ENCODE data around the gene YDJC. TPM values are rescaled to one million over a fixed set of nuclear protein-coding genes. Genes with fewer than 3 reads are reported as not detected.

YDJC gene
- total RNA-seq, 2 donors from 2014 or later: 18.3 to 32.3 TPM

- ATAC-seq (ENCODE audit: insufficient number of reproducible peaks, low FRiP score, low read depth): no peak
Observed at GRCh38 chr22:21673534-21674321, 43.9 kb upstream of the YDJC start.

GRCh38 chr22:21672107-21672629 is 42.3 kb upstream of the YDJC start:
- Histone ChIP-seq H3K27ac (no peak overlapping the region), H3K27me3 (replicated peaks; ENCODE audit: insufficient read depth) (no peaks in the 10 kb centered on the region), H3K36me3 (peaks cover 46% of the 10 kb centered on the region), H3K4me3 (no peak overlapping the region), H3K4me1 (ENCODE audit: control insufficient read depth in 1 of 2, low read depth in 2 of 2) (peaks cover 0 to 5% of the 10 kb centered on the region in 2 donors), H3K9me3 (no peaks in the 10 kb centered on the region)
- no peak for TF ChIP-seq CTCF (IDR thresholded peaks at IDR 0.05)
- ATAC-seq (ENCODE audit: insufficient number of reproducible peaks, low FRiP score, low read depth): no peak
- no peak for DNase-seq (ENCODE audit: low spot score)

More at GRCh38 chr22:21673534-21674321, 43.9 kb upstream of the YDJC start:
- no peaks in the 10 kb centered on the region for H3K27me3 ChIP-seq (replicated peaks; ENCODE audit: insufficient read depth)
- no peak for TF ChIP-seq CTCF (IDR thresholded peaks at IDR 0.05)
- peaks cover 51% of the 10 kb centered on the region for H3K36me3 ChIP-seq
- H3K4me1 ChIP-seq (ENCODE audit: control insufficient read depth in 1 of 2, low read depth in 2 of 2): no peaks in the 10 kb centered on the region
- H3K27ac ChIP-seq: no peak overlapping the region
- no peak for DNase-seq (ENCODE audit: low spot score)
- no peaks in the 10 kb centered on the region for H3K9me3 ChIP-seq
- H3K4me3 ChIP-seq: no peak overlapping the region

- H3K4me3 ChIP-seq: no peak overlapping the region
- TF ChIP-seq CTCF (IDR thresholded peaks at IDR 0.05): no peak
- ATAC-seq (ENCODE audit: insufficient number of reproducible peaks, low FRiP score, low read depth): no peak
Observed at GRCh38 chr22:21669026-21669425, 39.2 kb upstream of the YDJC start.

GRCh38 chr22:21666786-21667185 is 37.0 kb upstream of the YDJC start:
- peak overlapping the region in 1 of 2 donors; percentile 89 for H3K27ac ChIP-seq
- peaks cover 12% of the 10 kb centered on the region for H3K36me3 ChIP-seq
- no peak for DNase-seq (ENCODE audit: low spot score)
- no peaks in the 10 kb centered on the region for H3K27me3 ChIP-seq (replicated peaks; ENCODE audit: insufficient read depth)
- peak overlapping the region; percentile 88 for H3K4me3 ChIP-seq
- peaks cover 0 to 16% of the 10 kb centered on the region in 2 donors for H3K4me1 ChIP-seq (ENCODE audit: control insufficient read depth in 1 of 2, low read depth in 2 of 2)
- no peaks in the 10 kb centered on the region for H3K9me3 ChIP-seq
- ATAC-seq (ENCODE audit: insufficient number of reproducible peaks, low FRiP score, low read depth): no peak
- TF ChIP-seq CTCF (IDR thresholded peaks at IDR 0.05): no peak

More at GRCh38 chr22:21669026-21669425, 39.2 kb upstream of the YDJC start:
- Histone ChIP-seq H3K36me3 (peaks cover 35% of the 10 kb centered on the region), H3K4me1 (ENCODE audit: control insufficient read depth in 1 of 2, low read depth in 2 of 2) (peaks cover 0 to 16% of the 10 kb centered on the region in 2 donors), H3K9me3 (no peaks in the 10 kb centered on the region), H3K27ac (no peak overlapping the region), H3K27me3 (replicated peaks; ENCODE audit: insufficient read depth) (no peaks in the 10 kb centered on the region)
- no peak for DNase-seq (ENCODE audit: low spot score)

GRCh38 chr22:21665047-21665851 is 35.4 kb upstream of the YDJC start:
- H3K9me3 ChIP-seq: no peaks in the 10 kb centered on the region
- no peak for ATAC-seq (ENCODE audit: insufficient number of reproducible peaks, low FRiP score, low read depth)
- no peaks in the 10 kb centered on the region for H3K27me3 ChIP-seq (replicated peaks; ENCODE audit: insufficient read depth)
- peaks cover 0 to 16% of the 10 kb centered on the region in 2 donors for H3K4me1 ChIP-seq (ENCODE audit: control insufficient read depth in 1 of 2, low read depth in 2 of 2)
- no peaks in the 10 kb centered on the region for H3K36me3 ChIP-seq
- peak overlapping the region; percentile 88 for H3K4me3 ChIP-seq
- DNase-seq (ENCODE audit: low spot score): no peak
- H3K27ac ChIP-seq: peak overlapping the region; percentile 86 to 89
- TF ChIP-seq CTCF (IDR thresholded peaks at IDR 0.05): no peak

Measured in thoracic aorta (tissue), 2 donors.